Activated T-cell treated with anti-CD3 and anti-CD28 coated beads for 4 hours (primary cell): ENCODE results near the gene CRYBB2.
"Not testable (repeated sequence)": the region's sequence is repeated elsewhere in the genome, so short reads cannot be mapped to it uniquely, and the experiment has no call there.

ENCODE experiments used
- DNase-seq: peaks from one replicate; pipeline ENCODE4 v3.0.0-alpha.2; 2020

Gene CRYBB2

GRCh38 chr22:25236417-25236816 lies 17.0 kb downstream of the CRYBB2 start:
- DNase-seq: no peak

GRCh38 chr22:25237503-25237902 lies 18.1 kb downstream of the CRYBB2 start:
- DNase-seq: no peak

- not testable (repeated sequence) for DNase-seq
These were observed 18.6 kb downstream of the CRYBB2 start for GRCh38 chr22:25238058-25238457.

- DNase-seq: not testable (repeated sequence)
These were observed 35.7 kb downstream of the CRYBB2 start for GRCh38 chr22:25255169-25255568.

- not testable (repeated sequence) for DNase-seq
These were observed 48.1 kb downstream of the CRYBB2 start for GRCh38 chr22:25267567-25267966.

- not testable (repeated sequence) for DNase-seq
These were observed 49.5 kb downstream of the CRYBB2 start for GRCh38 chr22:25268902-25269301.

- not testable (repeated sequence) for DNase-seq
These were observed 50.6 kb downstream of the CRYBB2 start for GRCh38 chr22:25270061-25270460.

GRCh38 chr22:25273231-25273630 lies 53.8 kb downstream of the CRYBB2 start:
- DNase-seq: not testable (repeated sequence)

GRCh38 chr22:25273928-25274327 lies 54.5 kb downstream of the CRYBB2 start:
- DNase-seq: not testable (repeated sequence)

GRCh38 chr22:25280118-25280517 lies 60.7 kb downstream of the CRYBB2 start:
- not testable (repeated sequence) for DNase-seq
